Measurements from ENCODE around the gene GPD1. TPM values are rescaled to one million over a fixed set of nuclear protein-coding genes. Genes with fewer than 3 reads are reported as not detected.
A peak's percentile ranks its signal among the peaks of the same experiment; 100 is the strongest.
"Not testable (repeated sequence)": the region's sequence is repeated elsewhere in the genome, so short reads cannot be mapped to it uniquely, and the experiment has no call there.

GPD1 gene
- total RNA-seq, 5 donors from 2014 or later (not counting 1 experiment from before 2014, with no cell fraction given), result 0.41 to 1.1 (median 0.86) TPM

DNA sequence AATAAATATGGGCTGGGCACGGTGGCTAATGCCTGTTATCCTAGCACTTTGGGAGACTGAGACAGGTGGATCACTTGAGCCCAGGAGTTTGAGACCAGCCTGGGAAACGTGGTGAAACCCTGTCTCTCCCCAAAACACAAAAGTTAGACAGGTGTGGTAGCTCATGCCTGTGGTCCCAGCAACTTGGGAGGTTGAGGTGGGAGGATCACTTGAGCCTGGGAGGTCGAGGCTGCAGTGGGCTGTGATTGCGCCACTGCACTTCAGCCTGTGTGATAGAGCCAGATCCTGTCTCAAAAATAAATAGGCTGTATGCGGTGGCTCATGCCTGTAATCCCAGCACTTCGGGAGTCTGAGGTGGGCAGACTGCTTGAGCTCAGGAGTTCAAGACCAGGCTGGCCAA, 44.2 kb downstream of the GPD1 start:
- H3K36me3 Mint-ChIP-seq; H3K27ac ChIP-seq (ENCODE audit: low read length); H3K27ac Mint-ChIP-seq; H3K9me3 ChIP-seq; H3K9me3 Mint-ChIP-seq; H3K4me3 ChIP-seq (ENCODE audit: control insufficient read depth in 1 of 2, extremely low read depth in 1 of 2, low read length in 1 of 2); H3K4me3 Mint-ChIP-seq; H3K27me3 Mint-ChIP-seq; DNase-seq; H3K4me1 ChIP-seq (ENCODE audit: control insufficient read depth in 1 of 2, extremely low read depth in 1 of 2, insufficient read depth in 2 of 2, low read length in 2 of 2); ATAC-seq (replicated peaks in 1 of 4); H3K27me3 ChIP-seq (replicated peaks in 1 of 2; ENCODE audit: control insufficient read depth in 2 of 2, extremely low read depth in 1 of 2, insufficient read depth in 2 of 2, low read length in 1 of 2): not testable (repeated sequence)
- WGBS (ENCODE audit: insufficient coverage), result 100% methylated on average over 1 of the region's 6 CpGs
- POLR2A ChIA-PET, result interaction anchor here (0.7 kb wide), 2 partner anchors 12 to 133 kb away, joined by 7 to 9 read pairs; no protein-coding TSS in a partner anchor
- peaks cover 0 to 16% of the 10 kb centered on the region in 2 donors for H3K36me3 ChIP-seq (ENCODE audit: control insufficient read depth in 2 of 2, extremely low read depth in 1 of 2, insufficient read depth in 1 of 2, low read length in 1 of 2)
- CTCF ChIA-PET, result interaction anchor here in 1 of 2 donors (0.6 kb wide), 1 partner anchor 689 kb away, joined by 9 read pairs; no protein-coding TSS in a partner anchor
- H3K4me1 Mint-ChIP-seq, result peaks cover 16 to 25% (median 23%) of the 10 kb centered on the region in 3 donors

- H3K36me3 ChIP-seq (ENCODE audit: control insufficient read depth in 2 of 2, extremely low read depth in 1 of 2, insufficient read depth in 1 of 2, low read length in 1 of 2), result peaks cover 6 to 7% of the 10 kb centered on the region in 2 donors
- Mint-ChIP-seq H3K36me3 (no peaks in the 10 kb centered on the region), H3K4me1 (peaks cover 16 to 25% (median 23%) of the 10 kb centered on the region in 3 donors), H3K4me3 (no peak overlapping the region), H3K9me3 (no peaks in the 10 kb centered on the region), H3K27ac (peak overlapping the region in 1 of 2 donors; percentile 52), H3K27me3 (no peaks in the 10 kb centered on the region)
- H3K27me3 ChIP-seq (replicated peaks in 1 of 2; ENCODE audit: control insufficient read depth in 2 of 2, extremely low read depth in 1 of 2, insufficient read depth in 2 of 2, low read length in 1 of 2), result no peaks in the 10 kb centered on the region
- H3K4me1 ChIP-seq (ENCODE audit: control insufficient read depth in 1 of 2, extremely low read depth in 1 of 2, insufficient read depth in 2 of 2, low read length in 2 of 2), result no peaks in the 10 kb centered on the region
- 40% methylated on average over 1 of the region's 3 CpGs for WGBS (ENCODE audit: insufficient coverage)
- H3K4me3 ChIP-seq (ENCODE audit: control insufficient read depth in 1 of 2, extremely low read depth in 1 of 2, low read length in 1 of 2), result no peak overlapping the region
- no peaks in the 10 kb centered on the region for H3K9me3 ChIP-seq
- ATAC-seq (replicated peaks in 1 of 4) (no peak), DNase-seq (no peak)
- ChIA-PET POLR2A (interaction anchor here in 1 of 2 donors (0.7 kb wide), 1 partner anchor 34 kb away, joined by 4 read pairs; no protein-coding TSS in a partner anchor), CTCF (no interaction called here)
- no peak overlapping the region for H3K27ac ChIP-seq (ENCODE audit: low read length)
Measured at GRCh38 chr12:50149311-50149710, 45.5 kb downstream of the GPD1 start.

DNA sequence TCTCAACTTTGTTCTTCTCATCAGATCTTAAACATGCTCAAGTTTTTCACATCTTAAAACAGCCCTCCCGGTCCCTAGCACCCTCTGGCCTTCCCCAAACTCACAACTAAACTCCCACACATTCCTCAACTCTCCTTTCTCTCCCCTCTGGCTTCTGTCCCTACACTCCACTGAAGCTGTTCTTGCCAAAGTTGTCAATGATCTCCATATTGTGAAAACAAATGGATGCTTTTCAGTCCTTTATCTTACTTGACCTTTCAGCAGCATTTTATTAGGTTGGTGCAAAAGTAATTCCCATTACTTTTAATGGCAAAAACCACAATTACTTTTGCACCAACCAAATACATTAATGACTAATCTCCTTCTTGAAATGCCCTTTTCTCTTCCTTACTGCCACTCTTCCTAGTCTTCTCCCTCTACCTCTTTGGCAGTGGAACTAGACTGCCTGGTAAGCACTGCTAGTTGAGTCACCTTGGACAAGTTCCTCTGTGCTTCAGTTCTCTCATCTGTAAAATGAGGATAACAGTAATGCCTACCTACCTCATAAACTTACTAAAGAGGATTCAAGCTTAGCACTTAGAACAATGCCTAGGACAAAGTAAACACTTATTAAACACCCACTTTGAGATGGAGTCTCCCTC, 47.4 kb downstream of the GPD1 start:
- no peaks in the 10 kb centered on the region for H3K9me3 ChIP-seq
- no peaks in the 10 kb centered on the region for H3K4me1 ChIP-seq (ENCODE audit: control insufficient read depth in 1 of 2, extremely low read depth in 1 of 2, insufficient read depth in 2 of 2, low read length in 2 of 2)
- peaks cover 6 to 7% of the 10 kb centered on the region in 2 donors for H3K36me3 ChIP-seq (ENCODE audit: control insufficient read depth in 2 of 2, extremely low read depth in 1 of 2, insufficient read depth in 1 of 2, low read length in 1 of 2)
- Mint-ChIP-seq H3K36me3 (no peaks in the 10 kb centered on the region), H3K9me3 (no peaks in the 10 kb centered on the region), H3K27ac (peak overlapping the region; percentile 4 to 17), H3K4me1 (peaks cover 11 to 20% (median 20%) of the 10 kb centered on the region in 3 donors), H3K4me3 (no peak overlapping the region), H3K27me3 (no peaks in the 10 kb centered on the region)
- CTCF ChIA-PET, result no interaction called here
- 75% methylated on average over 1 of the region's 1 CpG for WGBS (ENCODE audit: insufficient coverage)
- H3K27ac ChIP-seq (ENCODE audit: low read length), result no peak overlapping the region
- DNase-seq, result no peak
- no peak overlapping the region for H3K4me3 ChIP-seq (ENCODE audit: control insufficient read depth in 1 of 2, extremely low read depth in 1 of 2, low read length in 1 of 2)
- H3K27me3 ChIP-seq (replicated peaks in 1 of 2; ENCODE audit: control insufficient read depth in 2 of 2, extremely low read depth in 1 of 2, insufficient read depth in 2 of 2, low read length in 1 of 2), result no peaks in the 10 kb centered on the region
- no peak for ATAC-seq (replicated peaks in 1 of 4)
- POLR2A ChIA-PET, result interaction anchor here in 1 of 2 donors (0.6 kb wide), 1 partner anchor 59 kb away, joined by 6 read pairs; no protein-coding TSS in a partner anchor

GRCh38 chr12:50154947-50155346, 51.1 kb downstream of the GPD1 start:
- H3K36me3 ChIP-seq (ENCODE audit: control insufficient read depth in 2 of 2, extremely low read depth in 1 of 2, insufficient read depth in 1 of 2, low read length in 1 of 2); H3K27ac ChIP-seq (ENCODE audit: low read length); H3K36me3 Mint-ChIP-seq; H3K27me3 ChIP-seq (replicated peaks in 1 of 2; ENCODE audit: control insufficient read depth in 2 of 2, extremely low read depth in 1 of 2, insufficient read depth in 2 of 2, low read length in 1 of 2); DNase-seq; H3K27ac Mint-ChIP-seq; ATAC-seq (replicated peaks in 1 of 4); H3K9me3 Mint-ChIP-seq; H3K4me1 ChIP-seq (ENCODE audit: control insufficient read depth in 1 of 2, extremely low read depth in 1 of 2, insufficient read depth in 2 of 2, low read length in 2 of 2); H3K27me3 Mint-ChIP-seq; POLR2A ChIA-PET; H3K4me3 ChIP-seq (ENCODE audit: control insufficient read depth in 1 of 2, extremely low read depth in 1 of 2, low read length in 1 of 2); H3K4me3 Mint-ChIP-seq; H3K9me3 ChIP-seq: not testable (repeated sequence)
- CTCF ChIA-PET, result interaction anchor here (0.5 to 2.0 kb wide), 2 partner anchors 43 to 1077 kb away, joined by 8 read pairs; partner anchors contain the start of gene COX14 (in 1 of the 2)
- no CpG with 5 or more reads among the region's 5 CpGs for WGBS (ENCODE audit: insufficient coverage)
- H3K4me1 Mint-ChIP-seq, result peaks cover 25 to 28% (median 28%) of the 10 kb centered on the region in 3 donors

DNA sequence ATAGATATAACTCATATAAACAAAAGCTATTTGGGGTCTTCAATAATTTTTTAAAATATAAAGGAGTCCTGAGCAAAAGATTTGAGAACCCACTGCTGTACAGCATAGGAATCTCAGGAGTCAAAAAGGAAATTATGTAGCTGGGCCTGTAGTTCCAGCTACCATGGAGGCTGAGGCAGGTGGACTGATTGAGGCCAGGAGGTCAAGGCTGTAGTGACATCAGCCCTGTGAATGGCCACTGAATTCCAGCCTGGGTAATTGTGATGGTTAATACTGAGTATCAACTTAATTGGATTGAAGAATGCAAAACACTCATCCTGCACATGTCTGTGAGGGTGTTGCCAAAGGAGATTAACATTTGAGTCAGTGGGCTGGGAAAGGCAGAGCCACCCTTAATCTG, 52.8 kb downstream of the GPD1 start:
- ATAC-seq (replicated peaks in 1 of 4) (no peak), DNase-seq (no peak)
- H3K4me3 ChIP-seq (ENCODE audit: control insufficient read depth in 1 of 2, extremely low read depth in 1 of 2, low read length in 1 of 2), result no peak overlapping the region
- Mint-ChIP-seq H3K4me1 (peaks cover 29 to 30% (median 29%) of the 10 kb centered on the region in 3 donors), H3K4me3 (no peak overlapping the region), H3K9me3 (no peaks in the 10 kb centered on the region), H3K27me3 (no peaks in the 10 kb centered on the region), H3K36me3 (peaks cover 10% of the 10 kb centered on the region), H3K27ac (no peak overlapping the region)
- ChIA-PET CTCF (interaction anchor here in 1 of 2 donors (0.7 to 1.0 kb wide), 2 partner anchors 16 to 67 kb away, joined by 3 read pairs; no protein-coding TSS in a partner anchor), POLR2A (no interaction called here)
- no peaks in the 10 kb centered on the region for H3K9me3 ChIP-seq
- H3K27ac ChIP-seq (ENCODE audit: low read length), result no peak overlapping the region
- H3K4me1 ChIP-seq (ENCODE audit: control insufficient read depth in 1 of 2, extremely low read depth in 1 of 2, insufficient read depth in 2 of 2, low read length in 2 of 2), result no peaks in the 10 kb centered on the region
- no peaks in the 10 kb centered on the region for H3K27me3 ChIP-seq (replicated peaks in 1 of 2; ENCODE audit: control insufficient read depth in 2 of 2, extremely low read depth in 1 of 2, insufficient read depth in 2 of 2, low read length in 1 of 2)
- peaks cover 3 to 7% of the 10 kb centered on the region in 2 donors for H3K36me3 ChIP-seq (ENCODE audit: control insufficient read depth in 2 of 2, extremely low read depth in 1 of 2, insufficient read depth in 1 of 2, low read length in 1 of 2)

GRCh38 chr12:50157259-50157658, 53.5 kb downstream of the GPD1 start:
- Histone ChIP-seq H3K4me1 (ENCODE audit: control insufficient read depth in 1 of 2, extremely low read depth in 1 of 2, insufficient read depth in 2 of 2, low read length in 2 of 2) (no peaks in the 10 kb centered on the region), H3K9me3 (no peaks in the 10 kb centered on the region), H3K27ac (ENCODE audit: low read length) (no peak overlapping the region), H3K27me3 (replicated peaks in 1 of 2; ENCODE audit: control insufficient read depth in 2 of 2, extremely low read depth in 1 of 2, insufficient read depth in 2 of 2, low read length in 1 of 2) (no peaks in the 10 kb centered on the region), H3K36me3 (ENCODE audit: control insufficient read depth in 2 of 2, extremely low read depth in 1 of 2, insufficient read depth in 1 of 2, low read length in 1 of 2) (peaks cover 3 to 7% of the 10 kb centered on the region in 2 donors), H3K4me3 (ENCODE audit: control insufficient read depth in 1 of 2, extremely low read depth in 1 of 2, low read length in 1 of 2) (no peak overlapping the region)
- H3K36me3 Mint-ChIP-seq, result peaks cover 10% of the 10 kb centered on the region
- ChIA-PET POLR2A (interaction anchor here (0.6 to 0.7 kb wide), 2 partner anchors 19 to 1362 kb away, joined by 3 to 10 read pairs; no protein-coding TSS in a partner anchor), CTCF (interaction anchor here in 1 of 2 donors (1.0 kb wide), 1 partner anchor 68 kb away, joined by 3 read pairs; no protein-coding TSS in a partner anchor)
- no peaks in the 10 kb centered on the region for H3K9me3 Mint-ChIP-seq
- no peaks in the 10 kb centered on the region for H3K27me3 Mint-ChIP-seq
- ATAC-seq (replicated peaks in 1 of 4), result no peak
- DNase-seq, result no peak
- WGBS (ENCODE audit: insufficient coverage), result no CpG with 5 or more reads among the region's 2 CpGs
- no peak overlapping the region for H3K27ac Mint-ChIP-seq
- peaks cover 28 to 32% (median 29%) of the 10 kb centered on the region in 3 donors for H3K4me1 Mint-ChIP-seq
- H3K4me3 Mint-ChIP-seq, result no peak overlapping the region

Data from T-cell (primary cell).